NCI-H187 treated with DMSO at 0.1 percent for 48 hours (cell line): ENCODE measurements around the gene TMED6.
"Not testable (repeated sequence)": the region's sequence is repeated elsewhere in the genome, so short reads cannot be mapped to it uniquely, and the experiment has no call there.

ENCODE experiments used
- DNase-seq: peaks from one replicate; lab custom pipeline; 2025; lab: John Stamatoyannopoulos, UW

TMED6 gene

DNA sequence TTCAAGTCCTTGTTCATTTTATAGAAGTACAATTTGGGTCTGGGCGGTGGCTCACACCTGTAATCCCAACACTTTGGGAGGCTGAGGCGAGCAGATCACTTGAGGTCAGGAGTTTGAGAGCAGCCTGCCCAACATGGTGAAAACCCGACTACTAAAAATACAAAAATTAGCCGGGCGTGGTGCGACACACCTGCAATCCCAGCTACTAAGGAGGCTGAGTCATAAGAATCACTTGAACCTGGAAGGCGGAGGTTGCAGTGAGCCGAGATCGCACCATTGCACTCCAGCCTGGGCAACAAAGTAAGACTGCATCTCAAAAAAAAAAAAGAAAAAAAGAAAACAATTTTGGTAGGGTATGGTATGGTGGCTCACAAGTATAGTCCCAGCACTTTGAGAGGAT lies 8.5 kb upstream of the TMED6 start:
- DNase-seq = not testable (repeated sequence)

DNA sequence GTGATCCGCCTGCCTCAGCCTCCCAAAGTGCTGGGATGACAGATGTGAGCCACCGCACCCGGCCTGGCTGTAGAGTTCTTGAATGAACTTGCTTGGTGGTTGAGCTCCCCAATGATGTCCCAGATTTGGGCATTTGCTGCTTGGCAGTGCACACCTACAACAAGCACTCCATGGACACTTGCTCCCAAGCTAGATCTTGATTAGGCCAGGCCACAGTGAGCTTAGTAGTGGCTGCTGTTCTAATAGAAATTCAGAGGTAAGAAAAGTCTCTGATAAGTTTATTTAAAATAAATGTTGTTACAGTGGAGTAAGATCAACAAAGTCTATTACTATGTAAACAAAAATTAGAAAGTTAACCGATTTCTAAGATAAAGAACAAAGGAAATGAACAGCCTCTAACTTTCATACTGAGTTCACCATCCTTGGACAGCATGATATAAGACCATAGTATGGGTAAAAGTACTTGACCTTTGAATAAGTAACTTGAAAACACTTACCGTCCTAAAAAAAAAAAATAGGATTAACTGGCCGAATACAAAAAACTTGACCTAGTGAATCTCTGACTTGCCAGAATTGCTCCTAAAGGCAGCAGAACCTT lies 951 bp downstream of the TMED6 start:
- no peak for DNase-seq

DNA sequence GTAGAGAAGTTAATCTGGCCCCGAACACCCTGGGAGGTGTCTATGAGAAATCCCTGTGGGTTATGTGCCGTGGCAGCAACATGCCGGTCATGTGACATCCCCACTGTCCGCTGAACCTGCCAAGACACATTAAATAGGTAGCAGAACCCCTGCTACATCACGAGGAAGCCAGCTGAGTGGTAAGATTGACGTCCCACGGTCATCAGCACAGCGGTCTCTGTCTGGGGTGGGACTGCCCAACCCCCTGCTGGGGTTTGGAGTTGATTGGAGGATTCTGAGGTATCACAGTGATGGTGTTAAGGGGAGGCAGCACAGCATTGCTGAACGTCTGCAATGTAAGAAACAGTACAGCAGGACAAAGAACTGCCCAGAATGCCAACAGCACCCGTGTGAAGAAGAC lies 2.0 kb downstream of the TMED6 start:
- DNase-seq = no peak

DNA sequence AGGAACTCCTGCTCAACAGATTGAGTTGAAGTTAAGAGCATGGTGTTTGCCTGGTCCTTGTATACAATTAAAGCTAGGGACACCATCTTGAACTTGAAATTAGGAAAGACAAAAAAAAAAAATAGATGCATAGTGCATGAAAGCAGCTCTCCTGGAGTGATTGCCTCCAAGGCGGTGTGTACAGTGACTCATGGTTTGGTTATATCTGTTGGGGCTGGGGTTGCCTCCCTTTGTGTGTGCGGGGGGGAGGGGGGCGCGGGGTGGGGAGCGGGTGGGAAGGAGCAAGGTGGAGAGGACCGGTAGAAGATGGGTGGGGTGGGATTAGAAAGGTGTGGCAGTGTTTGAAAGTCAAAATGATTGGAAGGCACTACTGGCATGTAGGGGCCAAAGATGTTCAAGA lies 3.4 kb downstream of the TMED6 start:
- no peak for DNase-seq

DNA sequence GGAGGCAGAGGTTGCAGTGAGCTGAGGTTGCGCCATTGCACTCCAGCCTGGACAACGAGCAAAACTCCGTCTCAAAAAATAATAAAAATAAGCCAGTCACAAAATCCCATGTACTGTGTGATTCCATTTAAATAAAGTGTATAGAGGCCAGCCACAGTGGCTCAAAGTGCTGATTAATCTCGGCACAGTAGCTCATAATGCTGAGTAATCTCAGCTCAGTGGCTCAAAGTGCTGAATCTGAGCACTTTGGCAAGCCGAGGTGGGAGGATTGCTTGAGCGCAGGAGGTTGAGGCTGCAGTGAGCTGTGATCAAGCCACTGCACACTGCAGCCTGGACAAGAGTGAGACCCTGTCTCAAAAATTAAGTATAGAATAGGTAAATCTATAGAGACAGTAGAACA lies 4.9 kb downstream of the TMED6 start:
- no peak for DNase-seq

DNA sequence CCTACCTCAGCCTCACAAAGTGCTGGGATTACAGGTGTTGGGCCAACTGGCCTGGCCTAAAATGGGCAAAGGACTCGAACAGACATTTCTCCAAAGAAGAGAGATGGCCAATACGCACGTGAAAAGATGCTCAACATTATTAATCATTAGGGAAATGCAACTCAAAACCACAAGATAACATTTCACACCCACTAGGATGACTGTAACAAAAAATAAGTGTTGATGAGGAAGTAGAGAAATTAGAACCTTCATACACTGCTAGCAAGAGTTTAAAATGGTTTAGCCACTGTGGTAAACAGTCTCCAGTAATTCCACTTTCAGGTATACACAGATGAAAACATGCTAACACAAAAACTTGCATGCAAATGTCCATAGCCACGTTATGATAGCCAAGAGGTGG lies 5.7 kb downstream of the TMED6 start:
- DNase-seq = no peak

DNA sequence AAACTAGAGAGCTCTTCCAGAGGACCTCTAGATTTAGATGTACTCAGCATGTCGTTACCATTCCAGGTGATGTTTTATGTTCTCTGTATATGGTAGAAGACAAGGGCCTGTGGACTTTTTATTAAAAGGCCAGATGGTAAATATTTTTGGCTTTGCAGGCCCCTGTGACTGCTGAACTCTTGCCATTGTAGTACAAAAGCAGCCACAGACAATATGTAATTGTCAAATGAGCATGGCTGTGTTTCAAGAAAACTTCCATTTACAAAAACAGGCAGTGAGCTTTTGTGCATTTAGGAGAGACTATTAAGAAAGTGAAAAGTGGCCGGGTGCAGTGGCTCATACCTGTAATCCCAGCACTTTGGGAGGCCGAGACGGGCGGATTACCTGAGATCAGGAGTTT lies 7.4 kb downstream of the TMED6 start:
- DNase-seq = no peak

DNA sequence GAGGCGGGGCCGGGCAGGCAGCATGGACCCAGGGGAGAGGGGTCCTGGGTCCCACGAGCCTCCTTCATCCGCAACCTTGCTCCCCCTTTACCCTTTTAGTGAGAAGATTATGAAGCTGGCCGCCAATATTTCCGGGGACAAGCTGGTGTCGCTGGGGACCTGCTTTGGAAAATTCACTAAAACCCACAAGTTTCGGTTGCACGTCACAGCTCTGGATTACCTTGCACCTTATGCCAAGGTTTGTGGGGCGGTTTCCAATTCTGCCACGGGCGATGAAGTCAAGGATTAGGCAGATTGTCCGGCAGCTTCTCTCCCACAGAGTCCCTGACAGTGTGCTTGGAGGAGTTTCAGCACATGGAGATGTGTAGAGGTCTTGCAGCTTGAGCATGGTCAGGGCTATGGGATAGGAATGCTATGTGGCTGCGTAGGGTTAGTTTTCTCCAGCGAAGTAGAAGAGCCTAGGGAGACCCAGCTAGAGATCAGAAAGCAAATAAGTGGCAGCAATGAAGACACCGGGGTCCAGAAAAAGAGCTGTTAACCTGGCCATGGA lies 11.4 kb downstream of the TMED6 start:
- DNase-seq = no peak

DNA sequence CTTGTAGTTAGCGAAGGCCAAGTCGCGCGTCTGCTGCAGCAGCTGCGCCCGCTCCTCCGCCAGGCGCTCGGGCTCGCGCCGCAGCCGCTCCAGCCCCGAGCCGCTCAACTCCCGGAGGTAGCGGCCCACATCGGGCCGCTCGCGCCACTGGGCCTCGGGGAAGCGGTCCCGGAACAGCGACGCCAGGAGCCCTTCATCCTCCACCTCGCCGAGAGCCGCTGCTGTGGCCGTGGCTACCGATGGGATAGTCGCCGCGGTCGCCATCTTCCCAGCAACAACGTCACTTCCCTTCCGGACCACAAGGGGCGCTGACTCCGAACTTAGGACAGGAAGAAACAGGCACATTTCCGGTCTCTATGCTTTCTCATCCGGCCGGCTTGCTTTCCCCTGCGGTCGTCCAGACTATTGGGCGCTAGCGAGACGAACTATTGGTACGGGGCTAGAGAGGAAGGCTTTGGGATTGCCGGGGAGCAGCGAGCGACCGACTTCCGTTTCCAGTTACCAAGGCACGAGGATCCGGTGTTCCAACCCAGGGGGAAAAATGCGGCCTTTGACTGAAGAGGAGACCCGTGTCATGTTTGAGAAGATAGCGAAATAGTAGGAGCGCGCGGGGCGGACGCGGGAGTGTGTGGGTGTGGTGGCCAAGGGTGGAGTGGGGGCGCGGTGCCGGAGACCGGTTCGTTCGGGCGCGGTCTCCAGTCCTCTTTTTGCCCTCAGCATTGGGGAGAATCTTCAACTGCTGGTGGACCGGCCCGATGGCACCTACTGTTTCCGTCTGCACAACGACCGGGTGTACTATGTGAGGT lies 12.1 kb downstream of the TMED6 start, which contains the start of the genes COG8 and NIP7:
COG8 (minus strand) TSS at position 276 of the 806 bp plus-strand sequence; CDS start at position 264, 12 bp downstream.
NIP7 (plus strand) TSS at position 484 of the 806 bp plus-strand sequence; CDS start at position 542, 58 bp downstream.
- DNase-seq = peak; percentile 91

DNA sequence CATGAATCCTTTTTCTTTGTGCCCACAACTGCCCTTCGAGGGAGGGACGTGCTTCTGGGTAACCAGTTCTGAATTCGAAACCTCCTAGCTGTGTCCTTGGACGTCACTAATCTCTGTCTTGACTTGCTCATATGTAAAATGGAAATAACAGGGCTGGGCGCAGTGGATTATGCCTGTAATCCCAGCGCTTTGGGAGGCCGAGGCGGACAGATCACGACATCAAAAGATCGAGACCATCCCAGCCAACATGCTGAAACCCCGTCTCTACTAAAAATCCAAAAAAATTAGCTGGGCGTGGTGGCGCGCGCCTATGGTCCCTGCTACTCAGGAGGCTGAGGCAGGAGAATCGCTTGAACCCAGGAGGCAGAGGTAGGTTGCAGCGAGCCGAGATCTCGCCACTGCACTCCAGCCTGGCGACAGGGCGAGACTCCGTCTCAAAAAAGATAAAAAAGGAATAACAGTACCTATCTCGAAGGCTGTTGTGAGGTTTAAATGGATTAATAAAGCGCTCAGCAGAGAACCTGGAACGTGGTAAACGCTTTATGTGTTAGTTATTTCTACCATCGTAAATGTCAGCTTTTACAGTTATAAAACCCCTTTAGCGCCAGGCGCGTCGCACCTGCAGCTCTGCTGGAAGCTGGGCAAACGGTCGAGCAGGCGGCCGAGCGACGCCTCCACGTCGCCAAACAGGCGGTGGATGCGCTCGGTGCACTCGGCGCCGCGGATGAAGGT lies 12.9 kb downstream of the TMED6 start:
- no peak for DNase-seq

DNA sequence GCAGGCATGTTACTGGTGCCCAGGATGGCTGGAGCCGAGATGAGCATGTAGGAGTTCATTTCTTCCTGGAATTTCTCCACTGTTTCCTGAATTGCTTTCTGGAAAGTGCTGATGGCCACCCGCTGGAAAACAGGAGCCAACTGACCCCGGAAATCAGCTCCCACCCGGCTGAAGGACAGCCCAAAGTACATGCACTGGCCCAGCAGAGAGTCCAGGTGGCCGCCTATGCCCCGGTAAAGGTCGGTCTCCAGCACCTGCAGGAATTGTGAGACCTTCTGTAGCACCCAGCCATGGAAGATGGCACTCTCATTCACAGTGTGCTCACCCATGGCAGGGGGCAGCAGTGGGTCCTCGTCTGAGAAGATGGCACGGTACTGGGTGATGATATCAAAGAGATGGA lies 16.9 kb downstream of the TMED6 start:
- no peak for DNase-seq

DNA sequence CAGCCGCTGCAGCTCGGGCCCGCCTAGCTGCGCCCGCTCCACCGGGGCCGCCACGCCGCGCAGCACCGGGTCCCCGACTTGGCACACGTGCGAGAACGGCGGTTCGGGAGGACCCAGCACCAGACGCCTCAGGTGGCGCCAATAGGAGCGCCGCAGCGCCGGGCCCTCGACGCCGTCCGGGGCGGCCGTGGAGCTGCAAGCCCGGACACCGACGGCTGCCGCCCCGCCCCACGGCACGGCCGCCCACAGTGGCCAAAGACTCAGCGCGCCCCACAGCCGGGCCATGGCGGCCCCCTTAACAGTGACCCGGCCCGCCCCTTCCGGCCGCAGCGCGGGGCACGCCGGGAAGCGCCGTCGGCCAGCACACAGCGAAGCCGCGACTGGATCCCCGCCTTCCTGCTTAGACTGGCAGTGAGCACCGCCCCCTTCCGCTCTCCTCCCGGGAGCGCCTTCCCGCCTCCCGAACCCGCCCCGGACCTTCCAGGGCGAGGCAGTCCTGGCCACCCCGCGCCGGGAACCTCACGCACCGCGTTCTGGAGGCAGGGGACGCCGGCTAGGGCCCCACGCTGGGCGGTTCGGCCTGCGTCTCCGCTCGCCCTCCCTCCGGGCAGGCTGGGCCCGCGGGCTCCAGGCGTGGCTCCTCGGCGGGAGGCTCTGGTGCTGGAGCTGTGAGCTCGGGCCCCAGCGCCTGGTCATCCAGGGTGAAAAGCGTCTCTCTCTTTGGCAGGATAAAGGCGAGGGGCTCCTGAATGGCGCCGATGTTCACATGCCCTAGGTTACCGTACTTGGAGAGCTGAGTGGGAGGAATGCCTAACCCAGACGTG lies 21.1 kb downstream of the TMED6 start, which contains the start of gene PDF:
PDF (minus strand) TSS at position 303 of the 824 bp plus-strand sequence; CDS start at position 285, 18 bp downstream.
- peak; percentile 5 for DNase-seq

DNA sequence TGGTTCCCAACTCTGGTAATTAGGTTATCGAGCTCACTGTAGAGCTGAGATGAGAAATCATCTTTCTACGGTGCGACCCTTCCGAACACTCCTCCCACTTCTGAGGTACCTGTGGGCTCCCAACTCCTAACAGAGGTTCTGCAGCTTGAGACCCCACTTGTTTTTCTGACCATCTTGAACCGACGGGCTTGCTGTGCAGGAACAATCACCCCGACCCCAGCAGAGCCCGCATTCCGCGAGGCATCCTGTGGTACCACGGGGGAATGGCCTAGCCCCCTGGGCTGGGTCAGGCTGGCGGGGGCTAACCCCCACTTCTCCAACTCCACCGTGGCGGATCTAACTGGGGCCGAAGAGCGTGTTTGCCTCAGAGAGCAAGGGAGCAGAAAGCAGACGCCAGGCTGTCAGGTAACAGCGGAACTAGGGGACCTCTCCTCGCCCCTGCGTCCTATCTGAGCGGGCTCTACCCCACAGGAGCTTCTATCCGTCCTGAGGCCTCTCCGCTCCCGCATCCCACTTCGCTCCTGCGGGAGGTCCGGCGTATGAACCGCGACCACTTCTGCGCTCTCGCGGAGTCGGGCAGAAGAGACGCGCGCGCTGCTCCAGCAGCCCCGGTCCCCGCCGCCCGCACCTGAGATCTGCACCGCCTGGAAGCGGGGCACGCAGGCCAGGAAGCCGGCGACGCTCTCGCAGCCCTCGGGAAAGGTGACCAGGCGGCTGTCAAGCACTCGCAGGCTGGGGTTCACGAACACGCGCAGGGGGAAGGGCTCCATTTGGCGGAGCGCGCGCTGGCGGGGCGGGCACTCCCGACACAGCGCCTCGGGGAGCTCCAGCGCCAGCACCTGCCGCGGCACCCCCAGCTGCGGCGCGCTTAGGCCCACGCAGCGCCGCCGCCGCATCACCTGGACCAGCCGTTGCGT lies 22.0 kb downstream of the TMED6 start:
- no peak for DNase-seq

DNA sequence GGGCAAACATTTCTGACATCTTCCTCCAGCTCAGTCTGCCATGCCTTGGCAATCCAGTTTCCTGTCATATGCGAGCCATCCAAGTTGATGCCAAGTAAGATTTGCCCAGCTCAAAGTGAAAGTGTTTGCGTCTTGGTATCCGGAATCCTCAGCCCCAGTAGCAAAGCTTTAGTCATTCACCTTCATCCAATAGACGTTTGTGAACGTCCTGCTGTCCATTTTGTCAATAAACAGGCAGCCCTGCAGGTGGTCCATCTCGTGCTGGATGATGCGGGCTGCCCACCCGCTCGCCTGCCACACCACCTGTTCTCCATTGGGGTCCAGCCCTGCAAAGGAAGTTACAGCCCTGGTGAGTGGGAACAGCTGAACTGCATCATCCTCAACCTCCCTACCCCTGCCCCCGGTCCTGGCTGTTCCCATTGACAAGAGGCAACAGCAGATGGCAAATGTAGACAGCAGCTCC lies 22.7 kb downstream of the TMED6 start:
- no peak for DNase-seq

DNA sequence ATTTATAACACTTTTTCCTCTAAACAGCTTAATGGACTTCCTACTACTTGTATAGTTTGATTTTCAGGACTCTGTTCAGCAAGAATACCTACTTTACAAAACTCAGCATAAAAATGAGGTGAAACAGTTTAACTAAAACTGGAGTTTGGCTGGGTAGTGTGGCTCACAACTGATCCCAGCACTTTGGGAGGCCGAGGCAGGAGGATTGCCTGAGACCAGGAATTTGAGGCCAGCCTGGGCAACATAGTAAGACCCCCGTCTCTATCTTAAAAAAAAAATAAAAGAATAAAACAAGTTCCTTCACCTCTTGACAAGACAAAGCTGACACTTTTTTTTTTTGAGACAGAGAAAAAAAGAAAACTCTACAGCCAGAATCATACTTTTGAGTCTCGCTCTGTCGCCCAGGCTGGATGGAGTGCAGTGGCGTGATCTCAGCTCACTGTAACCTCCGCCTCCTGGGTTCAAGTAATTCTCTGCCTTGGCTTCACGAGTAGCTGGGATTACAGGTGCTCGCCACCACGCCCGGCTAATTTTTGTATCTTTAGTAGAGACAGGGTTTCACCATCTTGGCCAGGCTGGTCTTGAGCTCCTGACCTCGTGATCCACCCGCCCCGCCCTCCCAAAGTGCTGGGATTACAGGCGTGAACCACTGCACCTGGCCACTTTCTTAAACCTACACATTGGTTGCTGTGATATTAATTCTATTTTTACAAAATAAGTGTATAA lies 23.8 kb downstream of the TMED6 start:
- DNase-seq = no peak

DNA sequence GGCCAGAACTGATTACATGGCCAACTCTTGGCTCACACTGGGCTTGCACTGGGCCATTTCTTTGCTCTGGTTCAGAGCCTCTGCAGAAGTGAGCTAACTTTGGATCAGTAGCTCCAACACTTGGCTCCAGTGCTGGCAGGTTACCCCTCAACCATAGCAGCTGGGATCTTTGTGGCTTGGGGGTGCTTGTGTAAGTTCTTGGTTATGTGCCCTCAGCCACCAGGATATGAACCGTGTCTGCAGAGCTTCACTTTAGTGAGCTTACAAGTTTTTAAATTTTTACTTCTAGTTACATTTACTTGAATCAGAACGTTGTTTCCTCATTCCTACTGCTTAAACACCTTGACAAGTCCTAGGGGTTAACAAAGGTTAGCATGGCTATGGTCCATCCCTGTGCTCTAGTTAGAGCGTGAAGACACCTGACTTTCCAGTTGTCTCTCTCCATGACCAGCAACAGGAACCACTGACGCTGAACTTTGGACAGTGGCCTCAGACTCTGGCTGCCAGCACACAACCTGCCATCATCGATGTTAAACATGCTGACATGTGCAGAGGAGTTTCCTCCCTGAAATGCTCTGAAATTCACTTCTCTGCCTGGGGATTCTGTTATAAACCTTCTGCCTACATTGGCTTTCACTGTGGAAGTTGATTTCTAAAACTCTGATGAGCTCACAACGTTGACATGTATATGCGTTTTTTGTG lies 25.3 kb downstream of the TMED6 start:
- no peak for DNase-seq

DNA sequence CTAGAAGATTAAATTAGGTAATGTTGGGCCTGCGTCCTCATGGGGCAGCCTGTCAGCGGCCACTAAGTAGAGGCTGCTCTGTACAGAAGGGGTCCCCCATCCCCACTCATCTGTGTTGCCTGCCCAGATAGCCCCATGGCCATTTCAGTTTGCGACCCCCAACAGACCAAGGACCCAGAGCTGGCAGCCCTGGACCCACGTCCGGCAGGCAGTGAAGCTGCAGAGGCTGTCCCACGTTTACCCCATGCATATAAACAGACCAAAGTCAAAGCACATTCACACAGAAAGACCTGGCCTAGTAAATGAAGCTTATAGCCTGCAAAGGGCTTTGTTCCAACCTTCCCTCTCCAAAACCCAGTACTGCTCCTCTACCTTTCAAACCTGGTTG lies 25.8 kb downstream of the TMED6 start:
- no peak for DNase-seq

DNA sequence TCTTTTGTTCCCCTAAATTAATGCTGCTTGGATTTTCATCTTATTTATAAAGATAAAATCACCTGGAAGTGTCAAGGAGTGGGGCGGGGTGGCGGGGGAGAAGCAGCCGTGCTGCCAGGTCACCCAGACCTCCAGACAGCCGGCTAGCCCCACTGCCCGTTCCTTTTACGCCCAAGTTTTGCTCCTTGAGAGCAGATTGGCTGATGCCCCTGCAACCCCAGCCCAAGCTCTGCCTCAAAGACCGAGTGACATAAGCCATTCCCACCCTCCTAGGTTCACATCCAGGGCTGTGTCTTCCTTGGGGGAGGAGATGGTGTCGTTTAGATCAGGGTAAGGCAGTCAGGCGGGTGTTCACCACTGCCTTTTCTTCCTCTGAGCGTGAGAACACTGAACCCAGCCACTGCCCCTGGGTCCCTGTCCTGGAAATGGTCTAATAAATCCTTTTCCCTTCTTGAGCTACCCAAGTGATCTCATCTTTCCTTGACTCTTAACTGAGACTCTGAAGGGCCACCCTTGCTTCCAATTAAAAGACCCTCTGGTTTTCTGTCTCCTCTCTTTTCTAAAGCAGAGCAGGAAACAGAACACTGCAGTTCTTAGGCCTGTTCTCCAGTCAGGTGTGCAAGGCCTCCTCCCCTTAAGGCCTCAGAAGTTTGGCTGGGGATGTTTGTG lies 26.9 kb downstream of the TMED6 start:
- DNase-seq = no peak
